DOHH2 (cell line): Measurements from ENCODE around the gene ITPK1.

ENCODE experiments used
- CTCF ChIP-seq: fragments of 200-600 bp; sonication (generic); IDR thresholded peaks from one replicate; pipeline ENCODE4 v1.5.1; 2014; ENCODE audit warnings: antibody characterized with exemption, mild to moderate bottlenecking, low read depth, low read length; ENCODE audit not compliant: poor library complexity, severe bottlenecking
- EZH2phosphoT487 ChIP-seq: fragments of 200-600 bp; sonication (generic); IDR thresholded peaks from 2 replicates; pipeline ENCODE4 v1.6.1; 2017; ENCODE audit warnings: borderline replicate concordance, mild to moderate bottlenecking, antibody characterized with exemption, low read length, moderate library complexity, mixed read lengths

DNA sequence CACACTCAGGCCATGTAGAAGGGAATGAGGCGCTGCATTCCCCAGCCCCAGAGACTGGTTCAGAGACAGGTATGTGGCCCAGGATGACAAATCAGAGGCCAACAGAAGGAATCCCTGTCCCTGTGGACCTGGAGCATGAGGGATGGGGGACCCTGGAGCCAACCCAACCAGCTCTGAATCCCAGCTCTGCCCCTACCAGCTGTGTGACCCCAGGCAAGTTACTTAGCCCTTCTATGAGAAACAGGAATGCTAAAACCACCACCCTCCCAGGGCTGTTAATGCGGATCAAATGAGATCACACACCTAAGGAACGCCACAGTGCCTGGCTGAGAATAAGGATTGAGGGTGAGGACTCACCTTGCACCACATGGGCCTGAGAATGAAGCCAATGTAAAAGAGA is 15.6 kb downstream of the ITPK1 start:
- TF ChIP-seq CTCF (no peak), EZH2phosphoT487 (no peak)
